NCI-H2227 (cell line): ENCODE measurements around the gene RDH13.
"Not testable (repeated sequence)": the region's sequence is repeated elsewhere in the genome, so short reads cannot be mapped to it uniquely, and the experiment has no call there.

Experiments used
- DNase-seq: peaks from one replicate; lab custom pipeline; 2025; ENCODE audit not compliant: unreplicated experiment; lab: John Stamatoyannopoulos, UW

RDH13 gene

GRCh38 chr19:55046975-55047622, 15.8 kb downstream of the RDH13 start:
- DNase-seq, result no peak

DNA sequence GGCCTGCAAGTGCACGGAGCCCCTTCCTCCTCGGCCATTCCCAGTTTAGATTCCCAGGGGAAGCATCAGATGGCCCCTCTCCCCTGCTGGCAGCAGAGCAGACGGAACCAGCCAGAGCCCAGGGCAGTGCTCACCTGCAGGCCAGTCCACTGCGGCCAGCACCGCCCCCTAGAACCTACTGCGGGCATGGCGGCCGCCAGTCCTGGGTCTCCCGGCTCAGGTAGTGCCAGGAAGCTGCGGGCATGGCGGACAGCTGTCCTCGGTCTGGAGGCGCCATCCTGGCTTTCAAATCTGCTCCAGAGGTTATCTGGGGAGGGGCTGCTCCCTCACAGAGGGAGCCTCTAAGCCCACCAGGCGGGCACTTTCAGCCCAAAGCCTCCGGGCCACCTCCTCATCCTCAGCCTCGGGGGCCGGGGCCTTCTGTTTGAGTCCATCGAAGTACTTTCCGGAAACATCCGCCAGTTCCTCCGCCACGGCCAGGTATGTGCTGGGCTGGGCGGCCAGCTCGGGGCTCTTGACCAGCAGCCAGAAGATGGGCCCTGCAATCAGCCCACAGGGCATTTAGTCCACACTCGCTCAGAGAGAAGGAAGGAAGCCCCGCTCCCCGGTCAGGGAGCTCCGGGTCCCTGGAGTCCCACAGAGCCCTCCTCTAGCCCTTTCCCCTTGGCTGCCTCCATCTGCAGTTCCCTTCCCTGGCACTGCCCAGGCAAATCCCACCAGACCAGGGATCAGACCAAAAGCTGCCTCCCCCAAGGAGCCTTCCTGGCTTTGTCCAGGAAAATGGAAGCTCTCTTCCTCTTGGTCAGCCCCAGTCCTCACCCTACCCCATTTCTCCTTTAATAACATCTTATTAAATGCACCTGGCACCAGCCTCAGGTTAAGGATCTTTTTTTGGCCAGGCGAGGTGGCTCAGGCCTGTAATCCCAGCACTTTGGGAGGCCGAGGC, 17.9 kb downstream of the RDH13 start:
- DNase-seq, result no peak

- DNase-seq, result no peak
Measured at GRCh38 chr19:55044286-55044685, 18.7 kb downstream of the RDH13 start.

DNA sequence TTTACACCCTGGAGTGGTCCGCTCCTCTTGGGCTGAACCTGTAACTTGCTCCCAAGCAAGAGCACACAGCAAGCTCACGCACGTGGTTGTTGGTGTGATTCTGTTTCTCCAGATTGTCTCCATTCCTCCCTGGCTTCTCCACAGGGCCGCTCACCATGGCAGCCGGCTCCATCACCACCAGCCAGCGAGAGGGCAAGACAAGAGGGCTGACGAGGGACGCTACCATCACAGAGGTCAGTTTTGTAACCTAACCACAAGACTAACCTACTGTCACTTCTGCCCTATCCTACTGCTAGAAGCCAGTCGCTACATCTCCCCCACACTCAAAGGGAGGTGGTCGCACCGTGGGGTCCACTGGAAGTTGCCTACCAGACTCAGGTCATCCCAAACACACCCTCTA, 20.3 kb downstream of the RDH13 start:
- no peak for DNase-seq

GRCh38 chr19:55042344-55042678, 20.6 kb downstream of the RDH13 start:
- no peak for DNase-seq

DNA sequence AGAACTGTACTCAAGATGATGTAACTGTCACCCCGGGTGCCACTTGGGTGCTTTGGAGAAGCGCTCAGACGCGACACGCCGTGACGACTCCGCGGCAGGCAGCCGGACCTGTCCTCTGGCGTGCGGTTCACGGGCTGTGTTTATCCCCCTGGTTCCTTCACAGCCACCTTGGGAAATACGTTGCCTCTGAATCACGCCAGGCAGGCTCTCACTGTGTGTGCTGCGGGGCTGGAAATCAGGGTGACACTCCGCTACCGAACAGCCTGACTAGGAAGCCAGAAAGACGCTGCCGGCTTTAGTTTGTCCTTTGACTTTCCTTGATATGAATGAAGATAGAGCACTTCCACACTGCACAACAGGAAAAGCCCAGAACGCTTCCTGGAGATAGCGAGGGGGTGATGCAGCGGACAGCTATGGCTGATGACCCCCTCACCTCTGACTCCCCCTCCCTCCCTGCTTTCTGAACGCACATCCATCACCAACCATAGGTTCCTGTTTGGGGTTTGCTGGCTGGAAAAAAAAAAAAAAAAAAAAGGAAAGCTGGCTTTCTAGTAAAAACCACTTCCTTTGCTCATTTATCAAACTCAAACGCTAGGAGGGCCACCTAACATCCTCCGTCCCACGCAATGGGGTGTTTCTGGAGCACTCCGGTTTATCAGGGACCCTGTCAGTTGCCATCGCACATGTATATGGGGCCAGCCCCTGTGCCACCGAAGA, 21.2 kb downstream of the RDH13 start:
- DNase-seq, result no peak

GRCh38 chr19:55041244-55041626, 21.7 kb downstream of the RDH13 start:
- no peak for DNase-seq

DNA sequence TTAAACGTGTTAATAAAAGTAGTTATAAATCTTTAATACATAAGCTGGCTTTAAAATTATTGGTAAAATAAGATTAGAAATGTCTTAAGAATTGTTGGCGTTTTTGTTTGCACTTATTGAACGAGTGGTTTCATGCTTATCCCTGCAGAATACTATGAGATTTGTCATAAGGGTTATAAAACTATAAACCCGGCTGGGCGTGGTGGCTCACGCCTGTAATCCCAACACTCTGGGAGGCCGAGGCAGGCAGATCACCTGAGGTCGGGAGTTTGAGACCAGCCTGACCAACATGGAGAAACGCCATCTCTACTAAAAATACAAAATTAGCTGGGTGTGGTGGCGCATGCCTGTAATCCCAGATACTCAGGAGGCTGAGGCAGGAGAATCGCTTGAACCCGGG, 22.3 kb downstream of the RDH13 start:
- not testable (repeated sequence) for DNase-seq

DNA sequence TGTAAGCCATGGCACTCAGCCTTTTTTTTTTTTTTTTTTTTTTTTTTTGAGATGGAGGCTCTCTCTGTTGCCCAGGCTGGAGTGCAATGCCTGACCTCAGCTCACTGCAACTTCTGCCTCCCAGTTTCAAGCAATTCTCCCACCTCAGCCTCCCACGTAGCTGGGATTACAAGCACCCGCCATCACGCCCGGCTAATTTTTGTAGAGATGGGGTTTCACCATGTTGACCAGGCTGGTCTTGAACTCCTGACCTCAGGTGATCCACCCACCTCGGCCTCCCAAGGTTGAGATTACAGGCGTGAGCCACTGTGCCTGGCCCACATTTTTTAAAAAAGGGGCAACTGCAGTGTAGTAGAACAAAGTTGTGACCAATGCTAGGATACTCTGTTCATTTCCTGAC, 25.3 kb downstream of the RDH13 start:
- not testable (repeated sequence) for DNase-seq

- DNase-seq, result no peak
Measured at GRCh38 chr19:55036058-55036457, 26.9 kb downstream of the RDH13 start.

- no peak for DNase-seq
Measured at GRCh38 chr19:55034751-55035150, 28.2 kb downstream of the RDH13 start.

DNA sequence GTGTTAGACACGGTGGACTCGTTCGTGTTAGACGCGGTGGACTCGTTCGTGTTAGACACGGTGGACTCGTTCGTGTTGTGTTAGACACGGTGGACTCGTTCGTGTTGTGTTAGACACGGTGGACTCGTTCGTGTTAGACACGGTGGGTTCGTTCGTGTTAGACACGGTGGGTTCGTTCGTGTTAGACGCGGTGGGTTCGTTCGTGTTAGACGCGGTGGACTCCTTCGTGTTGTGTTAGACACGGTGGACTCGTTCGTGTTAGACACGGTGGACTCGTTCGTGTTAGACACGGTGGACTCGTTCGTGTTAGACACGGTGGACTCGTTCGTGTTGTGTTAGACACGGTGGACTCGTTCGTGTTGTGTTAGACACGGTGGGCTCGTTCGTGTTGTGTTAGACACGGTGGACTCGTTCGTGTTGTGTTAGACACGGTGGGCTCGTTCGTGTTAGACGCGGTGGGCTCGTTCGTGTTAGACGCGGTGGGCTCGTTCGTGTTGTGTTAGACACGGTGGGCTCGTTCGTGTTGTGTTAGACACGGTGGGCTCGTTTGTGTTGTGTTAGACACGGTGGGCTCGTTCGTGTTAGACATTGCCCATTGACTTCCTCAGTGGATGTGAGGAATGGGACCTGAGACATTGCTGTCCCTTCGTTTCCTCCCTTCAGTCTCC, 29.8 kb downstream of the RDH13 start:
- DNase-seq, result not testable (repeated sequence)

DNA sequence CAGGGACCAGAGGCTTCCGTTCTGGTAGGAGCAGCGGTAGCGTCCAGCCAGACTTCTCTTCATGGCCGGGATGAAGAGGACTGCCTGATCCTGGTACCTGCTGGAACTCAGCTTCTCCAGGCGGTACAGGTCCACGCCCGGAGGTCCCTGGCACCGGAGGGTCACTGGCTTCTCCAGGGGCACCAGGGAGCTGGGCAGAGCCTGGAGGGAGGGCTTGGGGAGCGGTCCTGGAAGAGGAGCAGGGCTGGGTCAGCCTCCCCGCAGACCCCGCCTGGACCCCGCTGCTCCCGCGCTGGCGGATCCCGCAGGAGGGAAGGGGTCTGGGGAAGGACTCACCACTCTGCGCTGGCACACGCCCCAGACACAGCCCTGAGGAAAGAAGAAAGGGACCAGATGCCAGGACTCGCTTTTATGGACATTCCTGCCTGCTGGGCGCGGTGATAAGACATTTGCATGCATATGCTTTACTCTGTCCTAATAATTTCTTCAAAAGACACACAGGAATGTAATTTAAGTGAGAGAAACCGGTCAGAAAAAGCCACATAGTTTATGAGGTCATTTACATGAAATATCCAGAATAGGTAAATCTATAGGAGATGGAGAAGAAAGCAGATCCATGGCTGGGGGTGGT, 30.7 kb downstream of the RDH13 start:
- DNase-seq, result no peak

GRCh38 chr19:55031178-55031577, 31.8 kb downstream of the RDH13 start:
- no peak for DNase-seq

DNA sequence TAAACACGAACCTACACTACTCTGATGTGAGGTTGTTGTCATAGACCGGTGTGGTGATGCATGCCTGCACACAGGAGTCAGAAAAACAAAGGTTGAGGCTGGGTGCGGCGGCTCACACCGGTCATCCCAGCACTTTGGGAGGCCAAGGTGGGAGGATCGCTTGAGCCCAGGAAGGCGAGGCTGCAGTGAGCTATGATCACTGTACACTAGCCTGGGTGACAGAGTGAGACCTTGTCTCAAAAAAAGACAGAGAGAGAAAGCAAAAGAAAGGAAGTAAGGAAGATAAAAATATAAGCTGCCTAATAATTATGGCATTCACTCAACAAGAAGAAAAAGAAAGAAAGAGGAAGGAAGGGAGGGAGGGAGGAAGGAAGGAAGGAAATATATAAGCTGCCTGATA, 34.2 kb downstream of the RDH13 start:
- no peak for DNase-seq

- peak; percentile 95 for DNase-seq
Measured at GRCh38 chr19:55027472-55028337, 35.2 kb downstream of the RDH13 start.

DNA sequence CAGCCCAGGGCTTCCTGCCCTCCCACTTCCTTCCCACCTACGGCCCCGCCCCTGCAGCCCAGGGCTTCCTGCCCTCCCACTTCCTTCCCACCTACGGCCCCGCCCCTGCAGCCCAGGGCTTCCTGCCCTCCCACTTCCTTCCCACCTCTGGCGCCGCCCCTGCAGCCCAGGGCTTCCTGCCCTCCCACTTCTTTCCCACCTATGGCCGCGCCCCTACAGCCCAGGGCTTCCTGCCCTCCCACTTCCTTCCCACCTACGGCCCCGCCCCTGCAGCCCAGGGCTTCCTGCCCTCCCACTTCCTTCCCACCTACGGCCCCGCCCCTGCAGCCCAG, 35.8 kb downstream of the RDH13 start:
- peak; percentile 95 for DNase-seq

DNA sequence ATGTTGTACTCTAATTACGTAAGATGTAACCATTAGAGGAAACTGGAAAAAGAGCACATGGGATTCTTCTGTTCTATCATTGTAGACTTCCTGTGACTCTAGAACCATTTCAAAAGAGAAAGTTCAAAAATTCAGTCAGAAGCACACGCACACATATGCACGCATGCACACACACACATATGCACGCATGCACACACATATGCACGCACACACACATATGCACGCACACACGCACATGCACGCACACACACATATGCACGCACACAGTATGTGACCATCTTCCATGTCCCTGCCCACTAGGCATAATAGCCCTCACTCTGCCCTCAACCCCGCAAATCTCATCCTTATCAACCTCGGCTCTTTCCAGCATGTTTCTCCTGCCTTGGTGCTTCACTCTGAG, 38.8 kb downstream of the RDH13 start:
- DNase-seq, result no peak

- not testable (repeated sequence) for DNase-seq
Measured at GRCh38 chr19:55020351-55020750, 42.6 kb downstream of the RDH13 start.

DNA sequence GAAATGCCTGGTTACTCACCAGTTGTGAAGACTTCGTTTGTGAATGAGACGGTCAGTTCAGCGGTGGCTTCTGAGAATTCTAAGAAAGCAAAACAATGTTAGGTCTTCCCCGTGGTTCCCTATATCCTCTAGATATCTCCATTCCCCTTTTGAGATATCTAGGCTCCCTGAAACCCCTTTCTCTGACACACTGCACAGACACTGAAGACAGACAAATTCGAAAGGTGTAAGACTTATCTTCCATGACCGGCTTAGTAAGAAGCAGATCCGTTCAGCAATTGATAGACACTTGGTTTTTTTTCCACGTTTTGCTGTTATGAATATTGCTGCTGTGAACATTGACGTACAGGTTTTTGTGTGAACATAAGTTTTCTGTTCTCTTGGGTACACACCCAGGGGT, 44.3 kb downstream of the RDH13 start:
- no peak for DNase-seq
